Activated T-cell treated with anti-CD3 and anti-CD28 coated beads, Interleukin-2, amount 50 U/mL, for 72 hours (primary cell): ENCODE measurements around the gene WAC. TPM values are rescaled to one million over a fixed set of nuclear protein-coding genes. Genes with fewer than 3 reads are reported as not detected.
"Not testable (repeated sequence)": the region's sequence is repeated elsewhere in the genome, so short reads cannot be mapped to it uniquely, and the experiment has no call there.

ENCODE experiments used
- ATAC-seq, 2 donors: fragments of 150-1000 bp; cut with Tn5 transposase; replicated peaks in 1 of 2; 2 replicates each; pipeline ENCODE4 v1.10.0; 2021; ENCODE audit warnings: moderate library complexity in 2 of 2, mild to moderate bottlenecking in 1 of 2
- DNase-seq, 2 donors: peaks; one replicate each; pipeline ENCODE4 v3.0.0; 2021 to 2022; ENCODE audit warnings: mixed read lengths in 1 of 2
- H3K27ac Mint-ChIP-seq: one replicate; pipeline ENCODE4 v1.8.0; 2022; ENCODE audit warnings: mild to moderate bottlenecking, moderate library complexity, mixed read lengths
- H3K27me3 Mint-ChIP-seq: one replicate; pipeline ENCODE4 v1.8.0; 2022; ENCODE audit warnings: low read depth, mixed read lengths
- H3K36me3 Mint-ChIP-seq, 2 donors: one replicate each; pipeline ENCODE4 v1.8.0; 2022; ENCODE audit warnings: mixed read lengths in 2 of 2, mild to moderate bottlenecking in 1 of 2; ENCODE audit not compliant: insufficient read depth in 2 of 2
- H3K4me1 Mint-ChIP-seq: one replicate; pipeline ENCODE4 v1.8.0; 2022; ENCODE audit warnings: low read depth, mixed read lengths
- H3K4me3 Mint-ChIP-seq, 2 donors: one replicate each; pipeline ENCODE4 v1.8.0; 2022; ENCODE audit warnings: mild to moderate bottlenecking in 2 of 2, mixed read lengths in 2 of 2, moderate library complexity in 2 of 2
- H3K9me3 Mint-ChIP-seq, 2 donors: one replicate each; pipeline ENCODE4 v1.8.0; 2022; ENCODE audit warnings: mixed read lengths in 2 of 2
- total RNA-seq, 2 donors: library from RNA; stranded (reverse); gene quantifications; one replicate each; pipeline ENCODE4 v1.2.3, GENCODE V29; 2022

WAC gene, protein sequence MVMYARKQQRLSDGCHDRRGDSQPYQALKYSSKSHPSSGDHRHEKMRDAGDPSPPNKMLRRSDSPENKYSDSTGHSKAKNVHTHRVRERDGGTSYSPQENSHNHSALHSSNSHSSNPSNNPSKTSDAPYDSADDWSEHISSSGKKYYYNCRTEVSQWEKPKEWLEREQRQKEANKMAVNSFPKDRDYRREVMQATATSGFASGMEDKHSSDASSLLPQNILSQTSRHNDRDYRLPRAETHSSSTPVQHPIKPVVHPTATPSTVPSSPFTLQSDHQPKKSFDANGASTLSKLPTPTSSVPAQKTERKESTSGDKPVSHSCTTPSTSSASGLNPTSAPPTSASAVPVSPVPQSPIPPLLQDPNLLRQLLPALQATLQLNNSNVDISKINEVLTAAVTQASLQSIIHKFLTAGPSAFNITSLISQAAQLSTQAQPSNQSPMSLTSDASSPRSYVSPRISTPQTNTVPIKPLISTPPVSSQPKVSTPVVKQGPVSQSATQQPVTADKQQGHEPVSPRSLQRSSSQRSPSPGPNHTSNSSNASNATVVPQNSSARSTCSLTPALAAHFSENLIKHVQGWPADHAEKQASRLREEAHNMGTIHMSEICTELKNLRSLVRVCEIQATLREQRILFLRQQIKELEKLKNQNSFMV
- total RNA-seq = 100 to 1,000 TPM; 173 to 194 TPM

DNA sequence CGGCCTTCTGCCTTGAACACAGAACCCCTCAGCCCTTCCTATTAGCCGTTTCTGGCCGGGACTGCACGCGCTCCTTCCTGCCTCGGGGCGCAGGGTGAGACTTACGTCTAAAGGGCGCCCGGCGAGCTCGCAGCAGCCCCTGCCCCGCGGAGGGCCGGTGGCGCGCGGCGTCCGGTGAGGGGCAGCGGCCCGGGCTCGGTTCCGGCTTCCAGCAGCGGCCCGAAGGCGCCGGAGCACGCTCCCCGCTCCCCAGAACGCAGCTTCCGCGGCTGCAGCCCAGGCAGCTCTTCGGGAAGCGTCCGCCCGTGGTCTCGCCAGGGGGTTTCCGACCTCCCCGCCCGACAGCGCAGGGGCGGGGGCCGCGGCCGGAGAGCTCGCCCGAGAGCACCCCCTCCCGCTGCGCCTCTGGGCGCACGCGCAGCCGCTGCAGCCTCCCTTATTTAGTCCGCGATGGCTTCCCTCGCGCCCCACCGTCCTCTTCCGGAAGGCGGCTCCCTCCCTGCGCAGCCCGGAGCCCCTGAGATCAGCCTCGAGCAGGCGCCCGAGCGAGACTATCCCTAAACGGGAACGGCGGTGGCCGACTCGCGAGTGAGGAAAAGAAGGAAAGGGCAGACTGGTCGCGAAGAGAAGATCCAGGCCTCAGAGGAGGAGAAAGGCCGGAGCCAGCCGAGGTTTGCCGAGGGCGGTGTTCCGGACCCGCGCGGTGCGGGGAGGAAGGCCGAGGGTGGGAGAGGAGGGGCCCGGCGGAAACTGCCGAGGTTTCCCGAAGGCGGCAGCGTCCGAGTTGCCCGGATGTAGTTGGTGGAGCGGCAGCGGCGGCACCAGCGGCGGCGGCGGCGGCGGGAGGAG is at the start of gene WAC:
TSS of gene WAC (plus strand) at position 782 of the 849 bp plus-strand sequence. CDS start 462 bp downstream, outside the sequence.
- DNase-seq (peak; percentile 97 to 98), ATAC-seq (peak; percentile 86 to 88)
- Mint-ChIP-seq H3K4me3 (peak within 1 kb of the TSS; percentile 94 to 100), H3K9me3 (no peaks in the 10 kb centered on the region), H3K36me3 (peaks cover 21 to 41% of the 10 kb centered on the region in 2 donors), H3K27ac (peak within 1 kb of the TSS; percentile 100), H3K27me3 (no peaks in the 10 kb centered on the region), H3K4me1 (peaks cover 57% of the 10 kb centered on the region)

DNA sequence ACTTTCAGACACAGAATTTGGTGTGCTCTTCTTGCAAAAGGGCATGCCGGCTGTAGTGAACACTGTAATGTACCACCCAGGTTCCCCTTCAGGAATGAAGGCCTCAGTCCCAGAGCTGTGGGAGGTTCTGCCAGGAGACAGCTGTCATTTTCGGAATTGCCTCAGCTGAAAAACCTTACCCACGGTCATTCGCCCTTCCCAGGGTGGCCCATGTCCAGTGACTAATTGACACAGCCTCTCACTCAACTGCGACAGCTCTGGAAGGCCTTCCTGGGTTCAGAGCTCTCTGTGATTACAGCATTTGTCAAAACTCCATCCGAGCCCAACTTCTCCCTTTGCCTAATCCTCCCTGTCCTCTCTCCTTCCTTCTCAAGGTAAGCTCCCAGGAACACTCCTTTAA is 43.7 kb upstream of the WAC start:
- Mint-ChIP-seq H3K36me3 (no peaks in the 10 kb centered on the region), H3K4me3 (no peak overlapping the region), H3K9me3 (peaks cover 0 to 3% of the 10 kb centered on the region in 2 donors), H3K27me3 (peaks cover 5% of the 10 kb centered on the region), H3K27ac (no peak overlapping the region), H3K4me1 (no peaks in the 10 kb centered on the region)
- ATAC-seq = no peak
- no peak for DNase-seq

DNA sequence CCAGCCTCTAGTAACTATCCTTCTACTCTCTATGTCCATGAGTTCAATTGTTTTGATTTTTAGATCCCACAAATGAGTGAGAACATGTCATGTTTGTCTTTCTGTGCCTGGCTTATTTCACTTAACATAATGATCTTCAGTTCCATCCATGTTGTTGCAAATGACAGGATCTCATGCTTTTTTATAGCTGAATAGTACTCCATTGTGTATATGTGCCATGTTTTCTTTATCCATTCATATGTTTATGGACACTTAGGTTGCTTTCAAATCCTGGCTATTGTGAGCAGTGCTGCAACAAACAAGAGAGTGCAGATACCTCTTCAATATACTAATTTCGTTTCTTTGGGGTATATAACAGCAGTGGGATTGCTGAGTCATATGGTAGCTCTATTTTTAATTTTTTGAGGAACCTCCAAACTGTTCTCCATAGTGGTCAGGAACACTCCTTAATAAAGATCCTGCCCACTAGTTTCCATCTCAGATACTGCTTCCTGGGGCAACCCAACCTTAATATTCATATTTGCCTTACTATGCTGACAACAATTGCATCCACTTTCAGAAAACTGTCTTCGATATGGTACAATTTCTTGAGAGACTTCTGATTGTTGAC is 42.6 kb upstream of the WAC start:
- H3K9me3 Mint-ChIP-seq, ATAC-seq, H3K4me1 Mint-ChIP-seq, H3K4me3 Mint-ChIP-seq, H3K27me3 Mint-ChIP-seq, H3K27ac Mint-ChIP-seq, DNase-seq, H3K36me3 Mint-ChIP-seq: not testable (repeated sequence)

DNA sequence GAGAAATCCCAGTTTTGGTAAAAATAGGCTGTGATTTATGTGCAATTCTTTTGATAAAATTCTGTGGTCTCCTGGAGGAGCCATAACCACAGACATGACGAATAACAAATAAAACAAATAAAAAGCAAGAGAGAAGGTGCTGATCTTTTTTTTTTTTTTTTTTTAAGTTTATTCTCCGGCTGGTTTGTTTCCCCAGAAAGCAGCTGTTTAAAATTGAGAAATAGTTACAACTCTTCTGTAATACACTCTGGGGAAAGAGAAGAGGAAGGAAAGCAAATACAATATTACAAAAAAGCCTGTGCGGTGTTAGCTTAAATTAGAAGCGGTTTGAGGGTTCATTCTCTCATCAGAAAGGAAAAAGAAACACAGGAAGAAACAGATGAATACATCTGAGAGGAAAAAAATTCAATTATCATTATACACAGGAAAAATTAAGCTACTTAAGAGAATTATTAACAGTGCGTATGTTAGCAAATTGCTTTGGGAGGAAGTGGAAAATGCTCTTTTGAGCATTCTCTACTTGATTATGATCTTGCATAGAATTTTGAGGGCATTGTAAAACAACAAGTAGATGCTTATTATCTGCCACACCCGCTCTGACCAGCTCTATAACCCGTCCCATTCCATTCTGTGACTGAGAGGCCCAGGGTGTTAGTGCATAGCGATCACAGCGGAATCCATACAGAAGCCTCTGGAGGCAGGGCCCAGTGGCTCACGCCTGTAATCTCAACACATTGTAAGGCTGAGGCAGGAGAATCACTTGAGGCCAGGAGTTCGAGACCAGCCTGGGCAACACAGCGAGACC is 40.6 kb upstream of the WAC start:
- Mint-ChIP-seq H3K4me3 (no peak overlapping the region), H3K36me3 (no peaks in the 10 kb centered on the region), H3K9me3 (peaks cover 0 to 3% of the 10 kb centered on the region in 2 donors)

DNA sequence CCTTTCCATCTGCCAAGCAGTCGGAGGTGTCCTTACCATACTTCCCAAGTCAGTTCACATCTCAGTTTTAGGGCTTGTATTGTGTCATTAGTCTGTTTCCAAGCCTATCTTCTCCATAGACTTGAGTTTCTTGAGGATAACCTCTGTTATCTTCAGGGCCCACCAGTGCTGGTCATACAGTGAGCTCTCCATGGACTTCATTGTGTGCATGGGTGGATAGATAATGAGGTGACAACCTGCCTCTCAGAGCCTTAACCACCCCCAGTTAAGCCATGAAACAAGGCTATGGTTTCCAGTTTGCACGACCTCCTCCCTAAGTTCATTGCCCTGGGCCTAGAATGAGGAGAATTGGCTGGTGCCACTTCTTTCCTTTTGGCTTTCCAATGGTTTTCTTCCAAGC is 38.5 kb upstream of the WAC start:
- no peaks in the 10 kb centered on the region for H3K4me1 Mint-ChIP-seq
- ATAC-seq = no peak
- no peaks in the 10 kb centered on the region for H3K36me3 Mint-ChIP-seq
- H3K4me3 Mint-ChIP-seq = no peak overlapping the region
- peaks cover 0 to 3% of the 10 kb centered on the region in 2 donors for H3K9me3 Mint-ChIP-seq
- H3K27me3 Mint-ChIP-seq = peaks cover 5% of the 10 kb centered on the region
- DNase-seq = no peak
- H3K27ac Mint-ChIP-seq = no peak overlapping the region

More for the DNA sequence above, 40.6 kb upstream of the WAC start:
- H3K27ac Mint-ChIP-seq = no peak overlapping the region
- peaks cover 5% of the 10 kb centered on the region for H3K27me3 Mint-ChIP-seq
- no peaks in the 10 kb centered on the region for H3K4me1 Mint-ChIP-seq
- ATAC-seq = no peak
- no peak for DNase-seq

DNA sequence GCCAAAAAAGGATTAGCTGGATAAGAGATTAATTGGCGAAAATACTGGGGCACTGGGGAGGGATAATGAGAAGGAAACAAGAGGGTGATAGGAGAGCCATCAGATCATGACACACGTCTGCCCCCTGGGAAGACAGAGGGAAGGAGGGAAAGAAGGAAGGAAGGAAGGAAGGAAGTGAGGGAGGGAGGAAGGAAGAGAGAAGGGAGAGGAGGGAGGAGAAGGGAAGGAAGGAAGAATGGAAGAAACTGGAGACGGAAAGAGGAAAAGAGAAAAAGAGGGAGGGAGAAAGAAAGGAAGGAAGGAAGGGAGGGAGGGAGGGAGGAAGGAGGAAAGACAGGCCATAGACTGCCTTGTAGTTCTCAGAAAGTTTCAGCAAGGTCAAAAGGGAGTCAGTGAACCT is 37.8 kb upstream of the WAC start:
- ATAC-seq (no peak), DNase-seq (no peak)
- no peaks in the 10 kb centered on the region for H3K4me1 Mint-ChIP-seq
- H3K4me3 Mint-ChIP-seq = no peak overlapping the region
- peaks cover 5% of the 10 kb centered on the region for H3K27me3 Mint-ChIP-seq
- H3K9me3 Mint-ChIP-seq = peaks cover 0 to 3% of the 10 kb centered on the region in 2 donors
- no peak overlapping the region for H3K27ac Mint-ChIP-seq
- H3K36me3 Mint-ChIP-seq = no peaks in the 10 kb centered on the region

DNA sequence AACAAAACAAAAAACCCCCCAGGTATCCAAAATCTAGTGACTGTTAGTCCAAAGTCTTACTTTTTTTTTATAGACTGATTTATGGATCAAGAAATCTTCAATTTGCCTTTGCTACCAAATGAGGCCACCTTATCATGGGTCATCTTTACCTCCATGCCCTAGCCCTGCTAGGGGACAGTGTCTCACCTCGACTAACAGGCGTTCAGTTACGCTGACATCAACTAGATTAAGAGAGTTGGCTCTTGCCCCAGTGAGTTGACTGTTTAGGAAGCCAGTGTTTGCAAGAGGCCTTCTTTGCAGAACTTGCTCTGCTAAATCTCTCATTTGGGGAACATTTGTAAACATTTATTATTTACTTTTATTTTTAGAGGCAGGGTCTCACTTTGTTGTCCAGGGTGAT is 36.9 kb upstream of the WAC start:
- no peaks in the 10 kb centered on the region for H3K36me3 Mint-ChIP-seq
- H3K27ac Mint-ChIP-seq = no peak overlapping the region
- H3K4me1 Mint-ChIP-seq = no peaks in the 10 kb centered on the region
- H3K9me3 Mint-ChIP-seq = no peaks in the 10 kb centered on the region
- ATAC-seq = no peak
- H3K4me3 Mint-ChIP-seq = no peak overlapping the region
- no peak for DNase-seq
- no peaks in the 10 kb centered on the region for H3K27me3 Mint-ChIP-seq

DNA sequence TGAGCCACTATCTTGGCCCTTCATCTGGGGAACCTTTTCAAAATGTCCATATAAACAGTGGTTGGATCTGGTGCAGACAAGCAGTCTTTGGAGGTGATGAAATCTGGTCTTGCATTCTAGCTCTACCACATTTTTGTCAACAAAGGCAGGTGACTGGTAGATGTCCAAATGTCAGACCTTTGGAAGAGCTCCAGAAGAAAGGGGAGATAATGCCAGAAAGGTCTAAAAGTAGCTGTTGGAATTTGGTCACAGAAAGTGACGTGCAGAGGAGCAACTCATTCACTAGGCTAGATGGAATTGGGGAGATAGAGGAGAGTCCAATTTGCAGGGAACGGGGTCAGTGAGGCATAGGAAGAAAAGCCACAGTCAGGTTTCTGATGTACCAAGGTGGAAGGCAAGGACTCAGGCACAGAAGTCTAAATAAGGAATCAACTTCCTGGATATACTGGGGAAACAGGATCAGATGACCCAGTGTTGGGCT is 36.4 kb upstream of the WAC start:
- no peaks in the 10 kb centered on the region for H3K4me1 Mint-ChIP-seq

DNA sequence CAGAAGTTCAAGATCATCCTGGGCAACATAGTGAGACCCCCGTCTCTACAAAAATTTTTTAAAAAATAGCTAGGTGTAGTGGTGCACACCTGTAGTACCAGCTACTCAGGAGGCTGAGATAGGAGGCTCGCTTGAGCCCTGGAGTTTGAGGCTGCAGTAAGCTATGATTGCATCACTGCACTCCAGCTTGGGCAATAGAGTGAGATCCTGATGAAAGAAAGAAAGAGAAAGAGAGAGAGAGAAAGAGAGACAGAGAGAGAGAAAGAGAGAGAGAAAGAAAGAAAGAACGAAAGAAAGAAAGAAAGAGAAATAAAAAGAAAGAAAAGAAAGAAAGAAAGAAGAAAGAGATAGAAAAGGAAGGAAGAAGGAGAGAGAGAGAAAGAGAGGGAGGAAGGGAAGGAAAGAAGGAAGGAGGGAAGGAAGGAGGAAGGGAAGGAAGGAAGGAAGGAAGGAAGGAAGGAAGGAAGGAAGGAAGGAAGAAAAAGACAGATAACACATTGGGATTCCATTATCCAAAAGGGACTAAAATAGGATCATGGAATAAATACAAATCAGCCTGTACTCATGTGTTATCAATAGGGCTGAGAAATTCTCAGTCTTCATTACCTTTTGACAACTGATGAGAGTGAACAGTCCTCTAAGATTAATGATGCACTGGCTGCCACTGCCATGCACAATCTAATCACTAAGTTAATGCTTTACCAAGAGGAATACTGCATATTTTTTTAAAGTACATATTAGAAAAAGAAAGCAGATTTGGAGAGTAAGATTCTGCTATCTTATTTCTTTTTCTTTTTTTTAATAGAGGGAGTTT is 35.4 kb upstream of the WAC start:
- H3K36me3 Mint-ChIP-seq = no peaks in the 10 kb centered on the region
- ATAC-seq = no peak
- no peak overlapping the region for H3K27ac Mint-ChIP-seq
- no peak overlapping the region for H3K4me3 Mint-ChIP-seq
- H3K4me1 Mint-ChIP-seq = no peaks in the 10 kb centered on the region
- no peaks in the 10 kb centered on the region for H3K9me3 Mint-ChIP-seq
- no peak for DNase-seq
- H3K27me3 Mint-ChIP-seq = no peaks in the 10 kb centered on the region

More for the DNA sequence above, 36.4 kb upstream of the WAC start:
- no peak for ATAC-seq
- Mint-ChIP-seq H3K4me3 (no peak overlapping the region), H3K27me3 (no peaks in the 10 kb centered on the region), H3K9me3 (no peaks in the 10 kb centered on the region), H3K27ac (no peak overlapping the region), H3K36me3 (no peaks in the 10 kb centered on the region)
- DNase-seq = no peak

DNA sequence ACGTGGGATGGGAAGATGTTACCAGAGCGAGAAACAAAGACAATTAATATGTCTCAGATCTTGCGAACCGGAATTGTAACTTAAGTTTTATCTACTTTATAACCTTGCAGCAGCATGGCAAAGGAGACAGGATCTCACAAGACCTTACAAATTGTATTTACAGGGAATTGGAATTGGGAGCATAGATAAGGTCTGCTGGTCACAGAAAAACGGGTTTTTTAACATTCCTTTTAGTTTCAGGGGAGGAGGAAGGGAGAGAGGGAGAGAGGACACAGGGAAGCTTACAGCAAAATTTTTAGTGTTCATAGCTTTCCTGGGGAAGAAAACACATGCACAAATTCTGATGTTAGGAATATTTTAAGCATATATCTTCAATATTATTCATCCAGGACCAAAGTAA is 32.7 kb upstream of the WAC start:
- not testable (repeated sequence) for ATAC-seq, H3K36me3 Mint-ChIP-seq, H3K4me1 Mint-ChIP-seq, DNase-seq, H3K27me3 Mint-ChIP-seq, H3K4me3 Mint-ChIP-seq, H3K27ac Mint-ChIP-seq, H3K9me3 Mint-ChIP-seq

DNA sequence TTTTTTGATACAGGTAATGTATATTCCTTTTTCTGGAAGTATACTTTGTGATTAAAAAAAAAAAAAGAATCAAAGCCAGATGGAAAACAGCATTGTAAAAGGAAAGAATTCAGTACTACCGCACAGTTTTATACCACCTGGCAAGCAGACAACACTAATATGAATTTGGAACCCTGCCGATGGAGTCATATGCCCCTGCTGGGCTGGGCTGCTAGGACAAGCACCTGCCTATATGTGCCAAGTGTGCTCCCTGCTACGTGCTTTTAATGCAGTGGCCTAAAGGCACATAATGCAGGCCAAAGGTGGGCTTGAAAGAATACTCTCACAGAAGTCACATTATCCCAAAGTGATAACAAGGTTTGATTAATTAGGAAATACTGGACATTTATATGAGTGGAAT is 29.8 kb upstream of the WAC start:
- H3K9me3 Mint-ChIP-seq = no peaks in the 10 kb centered on the region
- ATAC-seq (no peak), DNase-seq (no peak)
- H3K27me3 Mint-ChIP-seq = no peaks in the 10 kb centered on the region
- H3K4me1 Mint-ChIP-seq = peaks cover 5% of the 10 kb centered on the region
- no peak overlapping the region for H3K4me3 Mint-ChIP-seq
- no peak overlapping the region for H3K27ac Mint-ChIP-seq
- H3K36me3 Mint-ChIP-seq = no peaks in the 10 kb centered on the region
